Measurements from ENCODE around the gene ADCY1. TPM values are rescaled to one million over a fixed set of nuclear protein-coding genes. Genes with fewer than 3 reads are reported as not detected.

The ADCY1 gene
- total and polyA plus RNA-seq, 2 donors (not counting 3 experiments of a cell fraction or from before 2014, with no cell fraction given) = 0.52 to 1.6 TPM

DNA sequence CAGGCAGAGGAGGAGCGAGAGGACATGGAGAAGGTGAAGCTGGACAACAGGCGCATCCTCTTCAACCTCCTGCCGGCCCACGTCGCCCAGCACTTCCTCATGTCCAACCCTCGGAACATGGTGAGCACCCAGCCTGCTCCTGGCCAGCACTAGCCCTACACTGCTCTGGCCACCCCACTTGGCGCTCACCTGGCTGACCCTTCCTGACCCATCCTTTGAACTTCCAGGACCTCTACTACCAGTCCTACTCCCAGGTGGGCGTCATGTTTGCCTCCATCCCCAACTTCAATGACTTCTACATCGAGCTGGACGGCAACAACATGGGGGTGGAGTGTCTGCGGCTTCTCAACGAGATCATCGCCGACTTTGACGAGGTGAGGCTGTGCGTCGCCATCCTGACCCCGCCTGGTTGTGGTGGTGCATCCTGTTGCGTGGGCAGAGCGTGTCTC lies 129.2 kb downstream of the ADCY1 start:
- DNase-seq (ENCODE audit: low read depth, low spot score) = no peak
- H3K9me1 ChIP-seq (replicated peaks; ENCODE audit: control insufficient read depth, extremely low read depth, insufficient read depth, low read length) = no peaks in the 10 kb centered on the region
- intact Hi-C loops (cut with micrococcal nuclease) = no loop called here
- no peaks in the 10 kb centered on the region for H4K20me1 ChIP-seq (replicated peaks; ENCODE audit: control insufficient read depth, extremely low read depth, insufficient read depth, low read length)
- CTCF ChIA-PET = no interaction called here
- H3K9me3 ChIP-seq (replicated peaks; ENCODE audit: control insufficient read depth, insufficient read depth, low read length) = no peaks in the 10 kb centered on the region
- dilution Hi-C loops (cut with MboI; ENCODE audit: extremely low pct_ligation_motif_present, low sequenced_read_pairs) = no loop called here
- H3K27me3 ChIP-seq (ENCODE audit: control insufficient read depth in 2 of 2, insufficient read depth in 2 of 2, low read length in 2 of 2) = peaks cover 0 to 7% of the 10 kb centered on the region in 2 experiments
- POLR2A ChIA-PET = no interaction called here
- H3K27ac ChIP-seq (ENCODE audit: insufficient read depth, low read depth, low read length) = no peak overlapping the region
- no peaks in the 10 kb centered on the region for H3K79me2 ChIP-seq (ENCODE audit: control insufficient read depth, insufficient read depth, low read length)
- no peak overlapping the region for H3K9ac ChIP-seq (replicated peaks; ENCODE audit: extremely low read depth, insufficient read depth, low read length)
- H3K4me2 ChIP-seq (ENCODE audit: insufficient read depth, low read length) = no peak overlapping the region
- no peak overlapping the region for H2AFZ ChIP-seq (ENCODE audit: low read depth, low read length)
- no TSS peak for BruUV-seq (replicated peaks)
- H3K4me3 ChIP-seq (replicated peaks in 1 of 3; ENCODE audit: insufficient read depth in 1 of 3, low read depth in 1 of 3, low read length in 3 of 3) = no peak overlapping the region
- TF ChIP-seq GATA2 (IDR thresholded peaks at IDR 0.05; ENCODE audit: insufficient read depth, insufficient read length, low read depth, low read length) (no peak), JUN (IDR thresholded peaks at IDR 0.05; ENCODE audit: borderline replicate concordance, insufficient read depth, insufficient read length, low read depth) (no peak), MYC (IDR thresholded peaks at IDR 0.05; ENCODE audit: low read depth, low read length) (no peak), POLR2AphosphoS5 (IDR thresholded peaks at IDR 0.05; ENCODE audit: insufficient read depth, low read depth, low read length) (no peak), FOS (IDR thresholded peaks at IDR 0.05; ENCODE audit: borderline replicate concordance, insufficient read depth, low read length) (no peak), POLR2A (IDR thresholded peaks at IDR 0.05; ENCODE audit: low read depth, low read length) (no peak), EZH2 (IDR thresholded peaks at IDR 0.05; ENCODE audit: borderline replicate concordance, low read depth, low read length, severe bottlenecking) (no peak)
- TF ChIP-seq, protein P1, sequence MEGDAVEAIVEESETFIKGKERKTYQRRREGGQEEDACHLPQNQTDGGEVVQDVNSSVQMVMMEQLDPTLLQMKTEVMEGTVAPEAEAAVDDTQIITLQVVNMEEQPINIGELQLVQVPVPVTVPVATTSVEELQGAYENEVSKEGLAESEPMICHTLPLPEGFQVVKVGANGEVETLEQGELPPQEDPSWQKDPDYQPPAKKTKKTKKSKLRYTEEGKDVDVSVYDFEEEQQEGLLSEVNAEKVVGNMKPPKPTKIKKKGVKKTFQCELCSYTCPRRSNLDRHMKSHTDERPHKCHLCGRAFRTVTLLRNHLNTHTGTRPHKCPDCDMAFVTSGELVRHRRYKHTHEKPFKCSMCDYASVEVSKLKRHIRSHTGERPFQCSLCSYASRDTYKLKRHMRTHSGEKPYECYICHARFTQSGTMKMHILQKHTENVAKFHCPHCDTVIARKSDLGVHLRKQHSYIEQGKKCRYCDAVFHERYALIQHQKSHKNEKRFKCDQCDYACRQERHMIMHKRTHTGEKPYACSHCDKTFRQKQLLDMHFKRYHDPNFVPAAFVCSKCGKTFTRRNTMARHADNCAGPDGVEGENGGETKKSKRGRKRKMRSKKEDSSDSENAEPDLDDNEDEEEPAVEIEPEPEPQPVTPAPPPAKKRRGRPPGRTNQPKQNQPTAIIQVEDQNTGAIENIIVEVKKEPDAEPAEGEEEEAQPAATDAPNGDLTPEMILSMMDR (IDR thresholded peaks at IDR 0.05; ENCODE audit: extremely low read depth in 1 of 2, insufficient read depth in 1 of 2, low read depth in 1 of 2, low read length in 2 of 2) = no peak
- TF ChIP-seq, protein P2, sequence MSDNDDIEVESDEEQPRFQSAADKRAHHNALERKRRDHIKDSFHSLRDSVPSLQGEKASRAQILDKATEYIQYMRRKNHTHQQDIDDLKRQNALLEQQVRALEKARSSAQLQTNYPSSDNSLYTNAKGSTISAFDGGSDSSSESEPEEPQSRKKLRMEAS (IDR thresholded peaks at IDR 0.05; ENCODE audit: insufficient read depth, insufficient read length) = no peak
- no peaks in the 10 kb centered on the region for H3K4me1 ChIP-seq (ENCODE audit: control insufficient read depth, extremely low read depth, insufficient read depth, low read length)
- no peaks in the 10 kb centered on the region for H3K36me3 ChIP-seq (ENCODE audit: control insufficient read depth in 2 of 2, extremely low read depth in 1 of 2, insufficient read depth in 2 of 2, low read length in 2 of 2)
- no peak for FAIRE-seq

Measured in endothelial cell of umbilical vein (primary cell).